ENCODE measurements around the gene PHF8.
A peak's percentile ranks its signal among the peaks of the same experiment; 100 is the strongest.

The PHF8 gene

GRCh38 chrX:54044126-54044876, at the start of gene PHF8:
Gene PHF8 (minus strand): TSS chrX:54044473. CDS start chrX:54042728, 1,745 bp downstream.
- TF ChIP-seq CTCF (IDR thresholded peaks at IDR 0.05; ENCODE audit: control insufficient read depth, extremely low read depth, insufficient read depth) = no peak
- DNase-seq (ENCODE audit: low read depth) = peak; percentile 92
- H3K4me3 ChIP-seq (ENCODE audit: low read depth, low read length) = peak within 1 kb of the TSS; percentile 78

GRCh38 chrX:54093571-54093970, 49.3 kb upstream of the PHF8 start:
- no peak for TF ChIP-seq CTCF (IDR thresholded peaks at IDR 0.05; ENCODE audit: control insufficient read depth, extremely low read depth, insufficient read depth)
- no peak for DNase-seq (ENCODE audit: low read depth)
- no peak overlapping the region for H3K4me3 ChIP-seq (ENCODE audit: low read depth, low read length)

GRCh38 chrX:54093159-54093558, 48.9 kb upstream of the PHF8 start:
- no peak overlapping the region for H3K4me3 ChIP-seq (ENCODE audit: low read depth, low read length)
- TF ChIP-seq CTCF (IDR thresholded peaks at IDR 0.05; ENCODE audit: control insufficient read depth, extremely low read depth, insufficient read depth) = no peak
- no peak for DNase-seq (ENCODE audit: low read depth)

- H3K4me3 ChIP-seq (ENCODE audit: low read depth, low read length) = no peak overlapping the region
- no peak for DNase-seq (ENCODE audit: low read depth)
- TF ChIP-seq CTCF (IDR thresholded peaks at IDR 0.05; ENCODE audit: control insufficient read depth, extremely low read depth, insufficient read depth) = no peak
These were observed 46.6 kb upstream of the PHF8 start for GRCh38 chrX:54090880-54091279.

- H3K4me3 ChIP-seq (ENCODE audit: low read depth, low read length) = no peak overlapping the region
- DNase-seq (ENCODE audit: low read depth) = no peak
- TF ChIP-seq CTCF (IDR thresholded peaks at IDR 0.05; ENCODE audit: control insufficient read depth, extremely low read depth, insufficient read depth) = no peak
These were observed 44.9 kb upstream of the PHF8 start for GRCh38 chrX:54089191-54089590.

- no peak overlapping the region for H3K4me3 ChIP-seq (ENCODE audit: low read depth, low read length)
- no peak for TF ChIP-seq CTCF (IDR thresholded peaks at IDR 0.05; ENCODE audit: control insufficient read depth, extremely low read depth, insufficient read depth)
- no peak for DNase-seq (ENCODE audit: low read depth)
These were observed 43.4 kb upstream of the PHF8 start for GRCh38 chrX:54087661-54088060.

- DNase-seq (ENCODE audit: low read depth) = no peak
- no peak overlapping the region for H3K4me3 ChIP-seq (ENCODE audit: low read depth, low read length)
- TF ChIP-seq CTCF (IDR thresholded peaks at IDR 0.05; ENCODE audit: control insufficient read depth, extremely low read depth, insufficient read depth) = no peak
These were observed 41.4 kb upstream of the PHF8 start for GRCh38 chrX:54085666-54086065.

Measured in LNCaP clone FGC (cell line).